Spinal cord (tissue), 10 donors: ENCODE measurements around the gene CD69. TPM values are rescaled to one million over a fixed set of nuclear protein-coding genes. Genes with fewer than 3 reads are reported as not detected.

ENCODE experiments used
- DNase-seq, 6 donors: peaks; one replicate each; pipeline versions ENCODE4 v3.0.0 to v3.0.0-alpha.2; 2013 to 2015; ENCODE audit warnings: low spot score in 6 of 6, low read depth in 4 of 6
- H3K27ac ChIP-seq: one replicate; pipeline ENCODE4 v1.5.1; 2013; ENCODE audit warnings: low read depth, low read length, control low read depth
- H3K27me3 ChIP-seq: one replicate; pipeline ENCODE4 v1.6.1; 2013; ENCODE audit warnings: low read length; ENCODE audit not compliant: control insufficient read depth, insufficient read depth
- H3K36me3 ChIP-seq: one replicate; pipeline ENCODE4 v1.6.1; 2013; ENCODE audit warnings: low read length; ENCODE audit not compliant: control insufficient read depth, insufficient read depth
- H3K4me1 ChIP-seq: one replicate; pipeline ENCODE4 v1.6.1; 2013; ENCODE audit warnings: low read length; ENCODE audit not compliant: control insufficient read depth, insufficient read depth
- H3K4me3 ChIP-seq: one replicate; pipeline ENCODE4 v1.5.1; 2013; ENCODE audit warnings: low read depth, low read length, control low read depth
- H3K9me3 ChIP-seq: one replicate; pipeline ENCODE4 v1.6.1; 2013; ENCODE audit warnings: low read length; ENCODE audit not compliant: control insufficient read depth, insufficient read depth
- WGBS: methylation state at CpG from one replicate; pipeline ENCODE4 v1.1.5; 2013; ENCODE audit warnings: missing lambda C conversion rate; ENCODE audit not compliant: insufficient coverage; 5-methylcytosine and 5-hydroxymethylcytosine counted together
- polyA plus RNA-seq, 2 donors: library from polyadenylated mRNA; unstranded; fragments of 120-200 nt; gene quantifications; one replicate each; pipeline ENCODE4 v1.2.1, GENCODE V29; 2013; ENCODE audit not compliant: insufficient read length in 2 of 2
- total RNA-seq, 2 donors: library from RNA; depleted of rRNA in 1 of 2; stranded (reverse); fragments of 120-200 nt in 1 of 2; fragments of >200 nt in 1 of 2; gene quantifications; one replicate each; pipeline versions ENCODE4 v1.2.3 to v1.2.4, GENCODE V29; 2013 to 2014
- donor health status: healthy.

CD69 gene
- total and polyA plus RNA-seq, 4 donors = 0.63 to 9.6 (median 1.6) TPM

DNA sequence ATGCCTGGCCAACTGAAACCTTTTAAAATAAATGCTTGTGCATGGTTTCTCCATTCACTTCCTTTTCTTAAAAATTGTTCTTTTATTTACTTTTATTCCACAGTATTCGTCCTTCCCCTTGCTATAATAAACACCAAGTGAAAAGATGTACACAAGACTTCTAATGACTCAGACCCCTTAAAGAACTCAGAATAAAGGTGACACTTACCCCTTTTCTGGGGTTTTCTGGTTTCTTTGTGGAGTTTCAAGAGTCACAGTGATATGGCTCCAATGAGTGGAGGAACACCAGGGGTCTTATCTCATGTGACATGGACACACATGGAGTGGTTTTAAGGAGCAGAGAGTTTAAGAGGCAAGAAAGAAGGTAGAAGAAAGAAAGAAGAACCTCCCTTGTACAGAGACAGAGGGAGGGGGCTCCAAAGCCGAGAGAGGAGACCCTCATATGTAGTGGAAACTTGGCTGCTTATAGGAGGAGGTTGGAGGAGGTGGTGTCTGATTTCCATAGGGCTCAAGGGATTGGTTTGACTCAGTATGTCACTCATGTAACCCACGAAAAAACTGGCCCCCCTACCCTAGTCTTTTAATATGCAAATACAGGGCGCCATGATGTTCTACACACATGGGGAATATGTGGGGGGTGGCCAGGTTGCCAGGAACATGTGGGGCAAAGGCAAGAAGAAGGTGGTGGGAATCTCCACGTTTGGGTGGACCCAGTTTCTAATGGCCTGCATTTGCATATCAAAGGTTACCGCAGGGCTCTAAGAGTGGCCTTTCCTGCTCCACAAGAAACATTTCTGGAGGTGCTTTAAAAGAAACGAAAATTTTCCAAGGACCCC is 22.1 kb upstream of the CD69 start:
- H3K9me3 ChIP-seq = peaks cover 2% of the 10 kb centered on the region
- H3K4me1 ChIP-seq = no peaks in the 10 kb centered on the region
- no peak overlapping the region for H3K4me3 ChIP-seq
- 55% methylated on average over 5 of the region's 7 CpGs for WGBS
- H3K27me3 ChIP-seq = no peaks in the 10 kb centered on the region
- no peaks in the 10 kb centered on the region for H3K36me3 ChIP-seq
- DNase-seq = no peak
- no peak overlapping the region for H3K27ac ChIP-seq

DNA sequence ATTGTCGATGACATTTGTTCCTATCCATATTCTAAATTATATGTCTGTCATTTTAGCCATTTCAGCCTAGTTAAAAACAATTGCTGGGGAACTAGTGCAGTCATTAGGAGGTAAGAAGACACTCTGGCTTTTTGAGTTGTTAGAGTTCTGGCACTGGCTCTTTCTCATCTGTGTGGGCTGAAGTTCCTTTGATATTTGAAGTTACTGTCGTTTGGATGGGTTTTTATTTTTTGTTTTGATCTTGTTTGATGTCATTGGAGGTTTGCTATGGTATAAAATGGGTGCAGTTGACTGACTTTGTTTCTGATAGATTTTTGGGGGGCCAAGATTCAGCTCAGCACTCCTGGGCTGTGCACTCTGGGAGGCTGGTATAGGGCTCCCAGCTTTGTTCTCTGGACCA is 20.7 kb upstream of the CD69 start:
- Histone ChIP-seq H3K4me3 (no peak overlapping the region), H3K27ac (no peak overlapping the region), H3K36me3 (no peaks in the 10 kb centered on the region), H3K27me3 (no peaks in the 10 kb centered on the region), H3K9me3 (peaks cover 2% of the 10 kb centered on the region), H3K4me1 (no peaks in the 10 kb centered on the region)
- no peak for DNase-seq
- WGBS = 50% methylated on average over 1 of the region's 2 CpGs

DNA sequence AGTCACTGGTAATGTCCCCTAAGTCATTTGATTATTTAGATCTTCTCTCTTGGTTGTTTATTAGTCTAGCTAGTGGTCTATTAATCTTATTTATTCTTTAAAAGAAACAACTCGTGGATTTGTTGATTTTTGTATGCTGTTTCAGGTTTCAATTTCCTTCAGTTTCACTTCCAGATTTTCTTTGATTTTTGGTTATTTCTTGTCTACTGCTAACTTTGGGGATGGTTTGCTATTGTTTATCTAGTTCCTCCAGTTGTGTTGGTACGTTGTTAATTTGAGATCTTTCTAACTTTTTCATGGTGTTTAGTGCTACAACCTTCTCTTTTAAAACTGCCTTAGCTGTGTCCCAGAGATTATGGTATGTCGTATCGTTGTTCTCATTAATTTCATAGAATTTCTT is 18.5 kb upstream of the CD69 start:
- Histone ChIP-seq H3K4me3 (no peak overlapping the region), H3K36me3 (no peaks in the 10 kb centered on the region), H3K4me1 (no peaks in the 10 kb centered on the region), H3K27ac (no peak overlapping the region), H3K9me3 (no peaks in the 10 kb centered on the region), H3K27me3 (no peaks in the 10 kb centered on the region)
- no CpG with 5 or more reads among the region's 4 CpGs for WGBS
- DNase-seq = no peak

DNA sequence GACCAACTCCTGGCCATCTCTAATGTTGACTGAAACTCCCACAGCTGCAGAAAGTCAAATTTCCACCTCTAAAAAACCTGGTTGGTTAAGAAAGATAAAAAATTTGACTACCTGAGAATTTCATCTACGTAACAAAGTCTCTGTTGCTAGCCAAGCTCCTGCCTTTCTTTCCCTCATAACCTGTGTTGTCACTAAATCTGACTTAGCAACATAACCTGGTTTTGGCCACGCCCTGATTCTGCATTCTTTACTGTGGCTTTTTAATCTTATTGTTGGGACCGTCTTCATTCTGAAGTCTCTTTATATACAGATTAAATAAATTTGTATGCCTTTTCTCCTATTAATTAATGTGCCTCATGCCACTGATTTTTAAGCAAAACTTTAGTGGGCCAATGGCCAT is 16.1 kb upstream of the CD69 start:
- 100% methylated on average over 1 of the region's 3 CpGs for WGBS
- Histone ChIP-seq H3K4me1 (no peaks in the 10 kb centered on the region), H3K27ac (no peak overlapping the region), H3K9me3 (no peaks in the 10 kb centered on the region), H3K4me3 (no peak overlapping the region), H3K36me3 (no peaks in the 10 kb centered on the region), H3K27me3 (no peaks in the 10 kb centered on the region)
- no peak for DNase-seq

DNA sequence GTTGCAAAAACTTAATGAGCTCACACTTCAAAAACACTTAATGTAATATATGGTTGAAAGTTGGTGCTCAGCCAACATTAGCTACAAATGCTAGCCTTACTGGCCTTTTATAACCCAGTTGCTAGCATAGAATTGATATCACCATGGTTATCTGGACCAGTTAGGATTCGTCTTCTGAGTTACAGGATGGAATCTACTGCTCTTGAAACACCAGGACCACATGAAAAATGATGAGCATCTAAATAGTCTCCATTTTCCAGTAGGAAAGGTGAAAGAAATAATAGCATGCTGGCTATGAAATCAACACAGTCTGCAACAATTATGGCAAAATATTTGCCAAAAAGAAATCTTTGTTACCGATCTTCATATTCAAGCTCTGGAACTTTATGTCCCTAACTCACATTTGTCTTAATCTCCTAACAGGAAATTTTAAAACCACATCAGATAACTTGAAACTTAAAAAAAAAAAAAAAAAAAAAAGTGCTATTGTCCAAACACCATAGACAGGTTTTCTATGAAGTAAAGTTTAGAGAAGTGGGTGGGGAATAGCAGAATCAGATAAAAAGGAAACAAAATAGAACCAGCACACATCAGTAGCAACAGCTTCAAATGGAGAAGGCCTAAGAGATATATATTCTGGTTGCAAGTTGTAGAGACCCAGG is 12.6 kb upstream of the CD69 start:
- Histone ChIP-seq H3K4me1 (no peaks in the 10 kb centered on the region), H3K27ac (no peak overlapping the region), H3K9me3 (no peaks in the 10 kb centered on the region), H3K36me3 (no peaks in the 10 kb centered on the region), H3K4me3 (no peak overlapping the region), H3K27me3 (no peaks in the 10 kb centered on the region)
- no CpG with 5 or more reads among the region's 2 CpGs for WGBS
- no peak for DNase-seq

DNA sequence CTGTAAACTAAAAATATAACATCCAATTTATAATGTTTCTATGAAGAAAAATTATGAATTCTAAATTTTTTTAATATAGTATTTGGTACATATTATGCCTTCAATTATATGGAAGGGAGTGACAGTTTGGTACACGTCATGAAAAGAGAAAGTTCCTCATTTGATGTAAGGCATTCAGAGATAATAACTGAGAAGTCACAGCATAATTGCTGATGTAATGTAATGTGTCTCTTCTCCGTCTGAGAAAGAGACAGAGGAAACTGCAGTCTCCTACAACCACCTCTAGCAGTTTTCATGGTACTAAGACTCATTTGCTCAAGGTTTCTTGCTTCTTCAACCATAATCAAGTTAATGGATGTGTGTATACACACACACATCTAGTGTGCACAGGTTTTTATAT is 2.3 kb upstream of the CD69 start:
- no peak for DNase-seq
- no CpG with 5 or more reads among the region's 2 CpGs for WGBS

DNA sequence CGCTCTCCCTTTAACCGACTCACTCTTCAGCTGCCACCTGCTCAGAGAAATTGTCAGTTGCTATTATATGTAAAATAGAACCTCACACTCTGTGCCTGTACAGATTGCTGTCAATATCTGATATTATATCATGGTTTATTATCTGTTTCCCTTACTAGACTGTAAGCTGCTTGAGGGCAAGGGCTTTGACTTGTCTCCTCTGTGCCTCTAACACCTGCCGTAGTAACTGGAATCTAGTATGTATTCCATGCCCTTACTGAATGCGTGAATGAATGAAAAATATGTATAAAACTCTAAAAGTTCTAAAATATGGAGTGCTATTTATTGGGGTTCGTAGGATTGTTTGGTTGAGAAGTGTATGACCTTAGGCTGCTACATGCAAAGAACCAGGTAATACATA is 1.7 kb upstream of the CD69 start:
- Histone ChIP-seq H3K27ac (no peak overlapping the region), H3K36me3 (no peaks in the 10 kb centered on the region), H3K4me1 (no peaks in the 10 kb centered on the region), H3K27me3 (no peaks in the 10 kb centered on the region), H3K4me3 (no peak overlapping the region), H3K9me3 (no peaks in the 10 kb centered on the region)
- WGBS = 100% methylated on average over 1 of the region's 5 CpGs
- DNase-seq = no peak

More for the DNA sequence above, 2.3 kb upstream of the CD69 start:
- Histone ChIP-seq H3K4me1 (no peaks in the 10 kb centered on the region), H3K4me3 (no peak overlapping the region), H3K9me3 (no peaks in the 10 kb centered on the region), H3K36me3 (no peaks in the 10 kb centered on the region), H3K27me3 (no peaks in the 10 kb centered on the region), H3K27ac (no peak overlapping the region)

DNA sequence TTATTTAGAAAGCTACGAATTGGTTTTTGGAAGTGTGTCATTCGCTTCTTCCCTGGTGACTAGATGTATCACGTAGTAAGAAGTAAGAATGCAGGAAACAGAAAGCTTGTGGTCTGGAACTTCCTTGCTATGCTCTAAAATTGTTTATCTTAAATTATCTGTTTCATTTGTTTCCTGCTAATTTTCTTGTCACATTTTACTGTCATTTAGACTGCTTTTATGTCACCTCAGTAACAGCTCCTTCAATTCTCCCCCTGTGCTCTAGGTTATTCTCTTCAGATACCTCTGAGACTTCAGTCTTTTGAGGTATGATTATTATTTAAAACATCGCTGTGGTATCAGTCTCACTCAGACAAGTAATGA is 699 bp upstream of the CD69 start:
- H3K4me3 ChIP-seq = no peak overlapping the region
- H3K36me3 ChIP-seq = no peaks in the 10 kb centered on the region
- no peak for DNase-seq
- no peaks in the 10 kb centered on the region for H3K4me1 ChIP-seq
- no CpG with 5 or more reads among the region's 4 CpGs for WGBS
- H3K27ac ChIP-seq = no peak overlapping the region
- H3K9me3 ChIP-seq = no peaks in the 10 kb centered on the region
- H3K27me3 ChIP-seq = no peaks in the 10 kb centered on the region

DNA sequence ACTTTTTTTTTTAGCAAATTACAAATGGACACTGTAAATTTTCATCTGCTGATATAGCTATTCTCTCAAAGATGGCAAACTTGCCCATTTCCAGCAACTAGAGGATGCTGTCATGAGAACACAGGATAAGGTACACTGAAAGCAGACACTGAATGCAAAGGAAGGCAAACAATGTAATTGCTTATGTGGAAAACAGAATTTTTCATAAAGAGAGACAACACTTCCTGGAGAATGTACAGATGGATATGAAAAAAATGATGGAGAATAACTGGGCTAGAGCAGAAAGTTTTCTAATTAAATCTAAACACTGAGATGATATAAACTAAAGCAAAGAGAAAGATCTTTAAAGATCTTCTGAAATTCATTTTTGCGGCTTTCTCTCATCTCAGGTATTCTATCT is 581 bp downstream of the CD69 start:
- Histone ChIP-seq H3K27ac (no peak overlapping the region), H3K27me3 (no peaks in the 10 kb centered on the region), H3K4me3 (no peak overlapping the region), H3K4me1 (no peaks in the 10 kb centered on the region), H3K9me3 (no peaks in the 10 kb centered on the region), H3K36me3 (no peaks in the 10 kb centered on the region)
- no peak for DNase-seq
- no CpG with 5 or more reads among the region's 1 CpG for WGBS

DNA sequence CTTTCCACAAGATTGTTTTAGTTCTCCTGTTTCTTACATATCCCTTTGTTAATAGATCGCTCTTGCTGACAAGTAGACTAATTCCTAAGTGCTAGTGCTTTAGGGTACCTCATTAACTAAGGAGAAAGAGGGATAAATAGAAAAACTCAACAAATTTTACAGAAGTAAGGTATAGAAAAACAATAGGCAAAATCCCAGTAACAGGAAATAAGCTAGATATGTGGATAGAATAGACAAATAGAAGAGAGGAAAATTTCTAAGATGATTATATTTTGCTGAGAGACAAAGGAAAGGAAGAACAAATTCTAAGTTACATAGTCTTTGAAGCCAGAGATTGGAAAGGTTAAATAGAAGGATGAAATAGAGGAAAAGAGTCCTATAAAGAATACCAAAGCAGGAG is 1.0 kb downstream of the CD69 start:
- no peaks in the 10 kb centered on the region for H3K27me3 ChIP-seq
- no peak for DNase-seq
- no peaks in the 10 kb centered on the region for H3K36me3 ChIP-seq
- no CpG with 5 or more reads among the region's 1 CpG for WGBS
- H3K4me3 ChIP-seq = no peak overlapping the region
- no peaks in the 10 kb centered on the region for H3K9me3 ChIP-seq
- no peaks in the 10 kb centered on the region for H3K4me1 ChIP-seq
- no peak overlapping the region for H3K27ac ChIP-seq
